Keratinocyte (primary cell): ENCODE data around the gene ZNF45. TPM values are rescaled to one million over a fixed set of nuclear protein-coding genes. Genes with fewer than 3 reads are reported as not detected.

ENCODE experiments used
- DNase-seq: peaks from one replicate; pipeline ENCODE4 v3.0.0-alpha.2; 2011; ENCODE audit warnings: low read depth, missing footprints, low spot score
- FAIRE-seq: peaks from 2 replicates; lab custom pipeline; 2011; peaks lifted over from hg19 to GRCh38; lab: Jason Lieb, UNC
- H2AFZ ChIP-seq: 2 replicates; pipeline ENCODE4 v1.6.0; 2012; ENCODE audit warnings: low read length, control low read depth, inconsistent platforms; ENCODE audit not compliant: control insufficient read depth
- H3K27ac ChIP-seq: 2 replicates; pipeline ENCODE4 v1.5.1; 2011; ENCODE audit warnings: low read length; ENCODE audit not compliant: control insufficient read depth, insufficient read depth
- H3K27me3 ChIP-seq: 3 replicates; pipeline ENCODE4 v1.6.0; 2011; ENCODE audit warnings: low read length; ENCODE audit not compliant: control insufficient read depth, insufficient read depth; ENCODE audit errors: extremely low read depth
- H3K36me3 ChIP-seq, 2 experiments: 2 replicates in 1 of 2; 3 replicates in 1 of 2; pipeline ENCODE4 v1.5.1; 2011; ENCODE audit warnings: low read length in 2 of 2, mild to moderate bottlenecking in 1 of 2; ENCODE audit not compliant: control insufficient read depth in 2 of 2, insufficient read depth in 2 of 2; ENCODE audit errors: extremely low read depth in 1 of 2
- H3K4me1 ChIP-seq: 3 replicates; pipeline ENCODE4 v1.5.1; 2011; ENCODE audit warnings: low read length; ENCODE audit not compliant: control insufficient read depth, insufficient read depth; ENCODE audit errors: extremely low read depth
- H3K4me2 ChIP-seq: 3 replicates; pipeline ENCODE4 v1.6.0; 2011; ENCODE audit warnings: low read depth, low read length; ENCODE audit not compliant: control insufficient read depth, insufficient read depth; ENCODE audit errors: extremely low read depth
- H3K4me3 ChIP-seq, 3 experiments: fragments of 200-600 bp in 1 of 3; sonication (generic) in 1 of 3; 2 replicates in 2 of 3; 3 replicates in 1 of 3; pipeline ENCODE4 v1.5.1; 2011 to 2016; ENCODE audit warnings: low read length in 3 of 3, mild to moderate bottlenecking in 3 of 3, control low read depth in 2 of 3, inconsistent platforms in 1 of 3, low read depth in 1 of 3, mixed read lengths in 1 of 3, mixed run types in 1 of 3, moderate library complexity in 1 of 3; ENCODE audit not compliant: control insufficient read depth in 2 of 3, insufficient read depth in 2 of 3; ENCODE audit errors: extremely low read depth in 1 of 3
- H3K79me2 ChIP-seq: 2 replicates; pipeline ENCODE4 v1.6.0; 2012; ENCODE audit warnings: low read length; ENCODE audit not compliant: control insufficient read depth, insufficient read depth
- H3K9ac ChIP-seq: 3 replicates; pipeline ENCODE4 v1.6.0; 2011; ENCODE audit warnings: low read length; ENCODE audit not compliant: control insufficient read depth, insufficient read depth; ENCODE audit errors: extremely low read depth
- H3K9me1 ChIP-seq: 3 replicates; pipeline ENCODE4 v1.6.0; 2011; ENCODE audit warnings: low read length; ENCODE audit not compliant: control insufficient read depth, insufficient read depth; ENCODE audit errors: extremely low read depth
- H3K9me3 ChIP-seq: 2 replicates; pipeline ENCODE4 v1.5.1; 2012; ENCODE audit warnings: low read depth, low read length; ENCODE audit not compliant: control insufficient read depth
- H4K20me1 ChIP-seq: 3 replicates; pipeline ENCODE4 v1.6.0; 2011; ENCODE audit warnings: low read length; ENCODE audit not compliant: control insufficient read depth, insufficient read depth; ENCODE audit errors: extremely low read depth
- CTCF ChIP-seq, 3 experiments: IDR thresholded peaks in 1 of 3; conservative IDR thresholded peaks in 1 of 3; optimal IDR thresholded peaks in 1 of 3; 2 replicates in 2 of 3; 3 replicates in 1 of 3; pipeline versions ENCODE3 to v1.5.1; 2011; ENCODE audit warnings: low read length in 3 of 3, mild to moderate bottlenecking in 3 of 3, moderate library complexity in 2 of 3, control low read depth in 1 of 3, inconsistent platforms in 1 of 3; ENCODE audit not compliant: insufficient read depth in 2 of 3; ENCODE audit errors: extremely low read depth in 1 of 3
- EZH2 ChIP-seq: IDR thresholded peaks from one replicate; pipeline ENCODE4 v1.6.1; 2012; ENCODE audit warnings: inconsistent platforms, mild to moderate bottlenecking, low read length, moderate library complexity
- dilution Hi-C: fragments of 300-500 bp; cut with MboI; formaldehyde crosslinking; loops from one replicate; pipeline ENCODE4 v1.7.0; 2020; ENCODE audit warnings: low sequenced_read_pairs; ENCODE audit not compliant: extremely low pct_ligation_motif_present
- polyA plus RNA-seq, 5 experiments: library from polyadenylated mRNA; depleted of rRNA in 3 of 5; stranded (reverse) in 3 of 5; stranded (forward) in 1 of 5; unstranded in 1 of 5; fragments of >200 nt; gene quantifications; 1 replicate in 1 of 5; 2 replicates in 3 of 5; 3 replicates in 1 of 5; pipeline versions ENCODE4 v1.2.1 to v1.2.3, GENCODE V29; 2011 to 2012; ENCODE audit warnings: missing spikeins in 2 of 5, low read depth in 1 of 5, low replicate concordance in 1 of 5

Gene ZNF45
- polyA plus RNA-seq, 1 donor (not counting 4 experiments of a cell fraction or from before 2014, with no cell fraction given), result 9.1 TPM

- H3K4me2 ChIP-seq, result no peak within 1 kb of the TSS
- H3K4me1 ChIP-seq, result no peaks in the 10 kb centered on the region
- H3K36me3 ChIP-seq, result no peaks in the 10 kb centered on the region
- H3K4me3 ChIP-seq, result no peak within 1 kb of the TSS
- no peaks in the 10 kb centered on the region for H3K79me2 ChIP-seq
- no peaks in the 10 kb centered on the region for H4K20me1 ChIP-seq
- no peak within 1 kb of the TSS for H2AFZ ChIP-seq
- no peak within 1 kb of the TSS for H3K27ac ChIP-seq
- no peak for TF ChIP-seq CTCF (optimal IDR thresholded peaks at IDR 0.05 in 1 of 3, IDR thresholded peaks at IDR 0.05 in 1 of 3, conservative IDR thresholded peaks at IDR 0.05 in 1 of 3; ENCODE audit: extremely low read depth in 1 of 3, insufficient read depth in 2 of 3, low read length in 3 of 3)
- TF ChIP-seq EZH2, result no peak
- FAIRE-seq (no peak), DNase-seq (no peak)
- dilution Hi-C loops, result no loop called here
- no peak within 1 kb of the TSS for H3K9ac ChIP-seq
- H3K9me1 ChIP-seq, result no peaks in the 10 kb centered on the region
- no peaks in the 10 kb centered on the region for H3K9me3 ChIP-seq
- no peaks in the 10 kb centered on the region for H3K27me3 ChIP-seq
Measured at GRCh38 chr19:43883864-43884263, 51.2 kb downstream of the ZNF45 start, which contains the start of gene ZNF404. Gene ZNF404, minus strand, starts transcription at chr19:43883964.

GRCh38 chr19:43880483-43880882, 54.6 kb downstream of the ZNF45 start:
- dilution Hi-C loops, result no loop called here
- no peaks in the 10 kb centered on the region for H3K9me1 ChIP-seq
- no peak overlapping the region for H3K4me3 ChIP-seq
- H4K20me1 ChIP-seq, result no peaks in the 10 kb centered on the region
- no peaks in the 10 kb centered on the region for H3K36me3 ChIP-seq
- no peaks in the 10 kb centered on the region for H3K9me3 ChIP-seq
- TF ChIP-seq EZH2 (no peak), CTCF (optimal IDR thresholded peaks at IDR 0.05 in 1 of 3, IDR thresholded peaks at IDR 0.05 in 1 of 3, conservative IDR thresholded peaks at IDR 0.05 in 1 of 3; ENCODE audit: extremely low read depth in 1 of 3, insufficient read depth in 2 of 3, low read length in 3 of 3) (no peak)
- no peaks in the 10 kb centered on the region for H3K27me3 ChIP-seq
- no peak overlapping the region for H3K27ac ChIP-seq
- FAIRE-seq (no peak), DNase-seq (no peak)
- H3K4me1 ChIP-seq, result no peaks in the 10 kb centered on the region
- H3K79me2 ChIP-seq, result no peaks in the 10 kb centered on the region
- H3K4me2 ChIP-seq, result no peak overlapping the region
- no peak overlapping the region for H2AFZ ChIP-seq
- H3K9ac ChIP-seq, result no peak overlapping the region
